IgD-negative memory B cell (primary cell): Measurements from ENCODE around the gene XIRP1. TPM values are rescaled to one million over a fixed set of nuclear protein-coding genes. Genes with fewer than 3 reads are reported as not detected.

Experiments used
- H3K27ac Mint-ChIP-seq, 3 donors: one replicate each; pipeline ENCODE4 v1.8.0; 2020 to 2022; ENCODE audit warnings: mild to moderate bottlenecking in 3 of 3, mixed read lengths in 3 of 3, moderate library complexity in 1 of 3
- H3K27me3 Mint-ChIP-seq: one replicate; pipeline ENCODE4 v1.8.0; 2021; ENCODE audit warnings: mixed read lengths
- H3K36me3 Mint-ChIP-seq: one replicate; pipeline ENCODE4 v1.8.0; 2020; ENCODE audit warnings: mild to moderate bottlenecking, mixed read lengths
- H3K4me1 Mint-ChIP-seq, 3 donors: one replicate each; pipeline ENCODE4 v1.8.0; 2020 to 2022; ENCODE audit warnings: mixed read lengths in 3 of 3, mild to moderate bottlenecking in 1 of 3
- H3K4me3 Mint-ChIP-seq, 4 donors: one replicate each; pipeline ENCODE4 v1.8.0; 2020 to 2022; ENCODE audit warnings: mild to moderate bottlenecking in 4 of 4, mixed read lengths in 4 of 4, moderate library complexity in 3 of 4
- H3K9me3 Mint-ChIP-seq, 3 donors: one replicate each; pipeline ENCODE4 v1.8.0; 2020 to 2021; ENCODE audit warnings: mixed read lengths in 3 of 3, mild to moderate bottlenecking in 1 of 3
- polyA plus RNA-seq: library from polyadenylated mRNA; unstranded; fragments of 300-500 nt; fragmentation: Illumina TruSeq; gene quantifications from one replicate; pipeline ENCODE4 v1.2.3, GENCODE V29; 2021

Gene XIRP1
- polyA plus RNA-seq, 1 donor from 2014 or later, result not detected

DNA sequence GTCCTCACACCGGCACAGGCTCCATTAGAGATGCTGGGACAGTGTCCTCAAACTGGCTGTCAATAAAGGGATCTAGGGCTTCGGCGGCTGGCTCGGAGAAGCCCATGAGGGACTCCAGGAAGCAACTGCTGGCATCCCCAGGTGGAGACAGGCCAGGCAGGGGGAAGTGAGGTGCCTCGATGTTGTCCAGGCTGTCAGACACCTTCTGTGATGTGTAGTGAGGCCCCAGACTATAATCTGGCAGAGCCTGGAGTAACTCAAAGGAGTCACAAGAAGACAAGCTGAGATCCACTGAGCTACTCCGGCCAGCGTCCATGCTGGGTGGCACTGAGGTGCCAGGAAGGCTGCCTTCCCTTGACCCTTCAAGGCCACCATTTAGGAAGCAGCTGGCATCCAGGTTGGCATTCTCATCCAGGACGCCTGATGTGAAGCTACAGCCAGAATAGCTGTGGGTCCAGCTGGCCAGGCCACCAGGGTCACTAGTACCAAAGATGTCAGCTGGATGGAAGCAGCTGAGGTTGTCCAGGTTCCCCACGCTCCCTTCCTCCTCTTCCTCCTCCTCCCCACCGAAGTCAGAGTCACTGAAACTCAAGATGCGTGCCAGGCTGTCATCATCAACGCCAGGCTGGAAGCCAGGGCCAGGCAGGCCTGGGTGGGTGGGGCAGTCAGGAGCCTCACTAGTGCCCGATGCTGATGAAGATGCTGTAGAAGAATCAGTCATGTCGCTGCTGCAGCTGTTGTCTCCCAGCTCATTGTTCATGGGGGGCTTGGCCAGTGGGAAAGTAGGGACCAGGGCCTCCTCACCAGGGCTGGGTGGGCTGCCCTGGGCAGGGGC lies 49.1 kb downstream of the XIRP1 start:
- Mint-ChIP-seq H3K4me3 (peak overlapping the region in 2 of 4 donors; percentile 22 to 59), H3K4me1 (peaks cover 43 to 54% (median 50%) of the 10 kb centered on the region in 3 donors), H3K27ac (peak overlapping the region in 2 of 3 donors; percentile 57 to 97), H3K36me3 (peaks cover 9% of the 10 kb centered on the region), H3K27me3 (peaks cover 3% of the 10 kb centered on the region), H3K9me3 (no peaks in the 10 kb centered on the region)

DNA sequence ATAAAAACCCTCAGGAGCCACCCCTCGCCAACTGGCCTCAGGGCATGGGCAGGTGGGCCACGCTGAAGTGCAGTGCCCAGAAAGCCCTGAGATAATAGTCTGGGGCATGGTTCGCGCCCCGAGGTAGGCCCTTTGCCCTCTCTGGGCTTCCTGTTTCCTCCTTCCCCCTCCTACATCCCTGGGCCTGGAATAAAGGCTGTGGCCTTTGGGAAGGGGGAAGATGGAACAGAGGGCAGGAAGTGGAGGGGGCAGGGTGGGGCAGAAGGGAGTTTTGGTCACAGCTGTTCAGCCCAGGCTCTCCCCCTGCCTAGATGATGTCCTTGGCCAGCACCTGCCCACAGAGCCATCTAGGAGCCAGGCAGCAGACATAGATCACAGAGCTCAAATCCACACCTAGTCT lies 50.3 kb downstream of the XIRP1 start:
- Mint-ChIP-seq H3K4me3 (peak overlapping the region in 1 of 4 donors; percentile 81), H3K36me3 (peaks cover 9% of the 10 kb centered on the region), H3K27ac (peak overlapping the region; percentile 57 to 97 (median 86)), H3K4me1 (peaks cover 32 to 43% (median 42%) of the 10 kb centered on the region in 3 donors), H3K27me3 (peaks cover 2% of the 10 kb centered on the region), H3K9me3 (no peaks in the 10 kb centered on the region)

DNA sequence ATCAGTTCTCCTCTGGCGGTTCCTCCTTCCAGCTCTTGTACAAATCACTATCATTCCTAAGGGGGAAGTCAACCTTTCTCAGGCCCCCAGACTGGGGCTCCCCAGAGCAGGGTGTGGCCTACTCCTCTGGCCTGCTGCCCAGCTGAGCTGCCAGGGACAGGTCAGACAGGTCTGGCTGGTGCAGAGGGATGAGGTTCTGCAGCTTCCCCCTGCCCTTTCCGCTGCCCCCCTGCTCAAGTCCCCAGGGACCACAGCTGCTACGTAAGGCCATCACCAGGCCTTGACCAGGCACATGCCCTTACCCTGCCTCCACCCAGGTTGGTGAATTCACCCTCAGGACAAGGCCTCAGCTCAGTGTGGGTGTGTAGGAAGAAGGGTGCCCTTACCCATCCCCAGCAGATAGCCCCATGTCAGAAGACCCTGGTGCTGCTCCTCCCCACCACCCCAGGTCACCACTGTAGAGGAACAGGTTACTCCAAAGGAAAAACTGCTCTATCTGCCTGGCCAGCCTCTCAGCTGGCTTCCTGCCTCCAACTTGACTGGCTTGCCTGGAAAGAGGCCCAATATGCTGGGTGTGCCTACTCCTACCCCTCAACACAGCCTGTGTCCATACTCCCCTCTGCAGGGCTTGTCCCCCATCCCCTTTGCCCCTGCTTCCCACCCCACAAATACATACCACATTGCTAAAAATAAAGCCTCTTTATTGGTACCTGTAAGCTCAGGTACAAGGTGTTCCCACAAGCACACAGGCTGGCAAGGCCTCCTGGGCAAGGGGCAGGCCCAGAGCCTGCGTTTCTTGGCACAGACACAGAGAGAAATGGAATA lies 51.0 kb downstream of the XIRP1 start:
- Mint-ChIP-seq H3K36me3 (peaks cover 9% of the 10 kb centered on the region), H3K4me1 (peaks cover 32 to 36% (median 35%) of the 10 kb centered on the region in 3 donors), H3K27ac (peak overlapping the region; percentile 55 to 97 (median 69)), H3K4me3 (peak overlapping the region in 3 of 4 donors; percentile 22 to 81 (median 34)), H3K9me3 (no peaks in the 10 kb centered on the region), H3K27me3 (no peaks in the 10 kb centered on the region)

DNA sequence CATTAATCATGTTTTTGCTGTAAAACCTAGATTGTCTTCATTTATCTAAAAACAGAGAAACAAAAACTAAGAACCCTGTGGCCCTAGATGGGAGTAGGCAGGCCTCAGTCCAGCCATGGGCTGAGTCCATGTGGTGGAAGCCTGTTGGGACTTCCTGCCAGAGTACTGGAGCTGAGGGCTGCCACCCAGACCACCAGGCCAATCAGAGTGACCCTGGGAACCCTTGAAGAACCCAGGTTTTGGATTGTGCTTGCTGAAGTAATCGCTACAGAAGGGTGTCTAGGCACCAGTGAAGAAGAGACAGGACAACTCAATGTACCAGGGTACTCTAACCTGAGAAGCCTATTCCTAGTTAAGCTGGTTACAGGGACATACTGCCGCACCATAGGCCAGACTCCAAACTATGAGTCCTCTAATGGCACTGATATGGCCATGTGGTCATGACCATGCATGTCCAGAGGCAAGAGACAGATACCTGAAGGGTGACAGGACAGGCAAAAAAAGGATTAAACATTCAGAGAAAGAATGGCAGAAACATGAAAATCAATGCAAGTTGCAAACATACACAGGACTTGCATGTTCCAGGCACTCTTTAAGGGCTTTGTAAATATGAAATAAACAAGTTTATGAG lies 51.9 kb downstream of the XIRP1 start:
- Mint-ChIP-seq H3K9me3 (no peaks in the 10 kb centered on the region), H3K36me3 (peaks cover 5% of the 10 kb centered on the region), H3K4me1 (peaks cover 23 to 30% (median 27%) of the 10 kb centered on the region in 3 donors), H3K4me3 (peak overlapping the region in 1 of 4 donors; percentile 22), H3K27ac (peak overlapping the region; percentile 14 to 97 (median 69)), H3K27me3 (no peaks in the 10 kb centered on the region)

DNA sequence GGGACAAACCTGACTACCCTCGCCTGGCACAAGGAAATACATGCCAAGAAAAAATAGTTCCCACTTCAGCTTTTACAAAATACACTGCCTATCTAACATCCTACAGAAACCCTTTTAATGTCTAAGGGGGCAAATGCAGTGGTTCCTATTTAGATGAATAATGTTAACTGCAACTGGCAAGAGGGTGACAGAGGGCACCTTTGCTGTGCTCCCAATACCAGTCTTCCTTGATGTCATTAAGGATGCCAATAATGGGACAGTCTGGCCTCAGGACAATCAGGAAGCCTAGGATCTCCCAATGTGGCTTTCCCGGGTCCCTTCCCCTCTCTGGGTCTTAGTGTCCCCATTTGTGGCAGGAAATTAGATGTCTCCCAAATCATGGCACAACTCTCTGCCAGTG lies 53.0 kb downstream of the XIRP1 start:
- Mint-ChIP-seq H3K36me3 (peaks cover 5% of the 10 kb centered on the region), H3K9me3 (no peaks in the 10 kb centered on the region), H3K27me3 (no peaks in the 10 kb centered on the region), H3K4me3 (no peak overlapping the region), H3K27ac (peak overlapping the region in 1 of 3 donors; percentile 80), H3K4me1 (peaks cover 23 to 29% (median 25%) of the 10 kb centered on the region in 3 donors)

GRCh38 chr3:39138804-39139415 lies 53.5 kb downstream of the XIRP1 start:
- H3K4me1 Mint-ChIP-seq, result peaks cover 23 to 28% (median 24%) of the 10 kb centered on the region in 3 donors
- peak overlapping the region in 1 of 4 donors; percentile 29 for H3K4me3 Mint-ChIP-seq
- H3K9me3 Mint-ChIP-seq, result no peaks in the 10 kb centered on the region
- peaks cover 6% of the 10 kb centered on the region for H3K36me3 Mint-ChIP-seq
- no peaks in the 10 kb centered on the region for H3K27me3 Mint-ChIP-seq
- peak overlapping the region in 2 of 3 donors; percentile 61 to 80 for H3K27ac Mint-ChIP-seq

DNA sequence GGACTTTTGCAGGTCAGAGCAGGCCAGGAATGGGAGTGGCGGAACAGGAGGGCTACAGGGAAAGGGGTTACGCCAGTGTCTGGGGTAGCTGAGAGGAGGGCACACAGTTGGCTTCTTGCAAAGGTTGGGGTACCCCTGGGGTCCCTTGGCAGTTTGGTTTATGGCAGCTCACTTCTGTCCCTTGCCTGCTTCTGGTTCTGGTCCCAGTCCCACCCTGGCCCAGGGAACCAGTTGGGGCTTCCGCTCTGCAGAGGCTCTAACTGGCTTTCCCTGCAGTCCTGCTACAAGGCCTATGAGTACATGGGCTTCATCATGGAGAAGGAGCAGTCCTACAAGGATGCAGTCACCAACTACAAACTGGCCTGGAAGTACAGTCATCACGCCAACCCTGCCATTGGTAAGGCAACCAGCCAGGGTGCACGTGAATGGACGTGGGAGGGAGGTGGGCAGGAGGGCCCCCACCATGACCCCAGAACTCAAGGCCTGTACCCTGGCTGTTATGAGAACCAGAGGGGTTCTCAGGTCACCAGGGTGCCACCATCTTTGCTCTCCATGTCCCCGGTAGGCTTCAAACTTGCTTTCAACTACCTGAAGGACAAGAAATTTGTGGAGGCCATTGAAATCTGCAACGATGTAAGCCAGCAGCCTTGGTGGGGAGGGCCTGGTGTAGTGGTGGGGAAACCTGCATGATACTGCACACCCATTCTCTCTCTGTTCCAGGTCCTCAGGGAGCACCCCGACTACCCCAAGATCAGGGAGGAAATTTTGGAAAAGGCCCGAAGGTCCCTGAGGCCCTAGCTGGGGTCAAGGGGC lies 54.2 kb downstream of the XIRP1 start:
- H3K27me3 Mint-ChIP-seq, result no peaks in the 10 kb centered on the region
- peak overlapping the region in 1 of 4 donors; percentile 29 for H3K4me3 Mint-ChIP-seq

GRCh38 chr3:39137435-39137936 lies 54.9 kb downstream of the XIRP1 start:
- H3K27ac Mint-ChIP-seq, result peak overlapping the region in 2 of 3 donors; percentile 35 to 47
- no peaks in the 10 kb centered on the region for H3K27me3 Mint-ChIP-seq
- H3K9me3 Mint-ChIP-seq, result no peaks in the 10 kb centered on the region
- H3K36me3 Mint-ChIP-seq, result peaks cover 8% of the 10 kb centered on the region
- H3K4me3 Mint-ChIP-seq, result no peak overlapping the region
- H3K4me1 Mint-ChIP-seq, result peaks cover 17 to 23% (median 18%) of the 10 kb centered on the region in 3 donors

More for the DNA sequence above, 54.2 kb downstream of the XIRP1 start:
- Mint-ChIP-seq H3K4me1 (peaks cover 22 to 26% (median 23%) of the 10 kb centered on the region in 3 donors), H3K9me3 (no peaks in the 10 kb centered on the region), H3K27ac (peak overlapping the region; percentile 35 to 80 (median 61)), H3K36me3 (peaks cover 8% of the 10 kb centered on the region)

GRCh38 chr3:39136533-39137434 lies 55.6 kb downstream of the XIRP1 start:
- no peaks in the 10 kb centered on the region for H3K27me3 Mint-ChIP-seq
- H3K4me3 Mint-ChIP-seq, result peak overlapping the region in 1 of 4 donors; percentile 13
- H3K27ac Mint-ChIP-seq, result no peak overlapping the region
- peaks cover 8% of the 10 kb centered on the region for H3K36me3 Mint-ChIP-seq
- no peaks in the 10 kb centered on the region for H3K9me3 Mint-ChIP-seq
- H3K4me1 Mint-ChIP-seq, result peaks cover 13 to 21% (median 15%) of the 10 kb centered on the region in 3 donors

- Mint-ChIP-seq H3K4me1 (peaks cover 0 to 9% (median 8%) of the 10 kb centered on the region in 3 donors), H3K27ac (peak overlapping the region in 2 of 3 donors; percentile 19 to 47), H3K36me3 (peaks cover 11% of the 10 kb centered on the region), H3K9me3 (no peaks in the 10 kb centered on the region), H3K4me3 (no peak overlapping the region), H3K27me3 (no peaks in the 10 kb centered on the region)
These were observed 57.1 kb downstream of the XIRP1 start for GRCh38 chr3:39135170-39135805.

DNA sequence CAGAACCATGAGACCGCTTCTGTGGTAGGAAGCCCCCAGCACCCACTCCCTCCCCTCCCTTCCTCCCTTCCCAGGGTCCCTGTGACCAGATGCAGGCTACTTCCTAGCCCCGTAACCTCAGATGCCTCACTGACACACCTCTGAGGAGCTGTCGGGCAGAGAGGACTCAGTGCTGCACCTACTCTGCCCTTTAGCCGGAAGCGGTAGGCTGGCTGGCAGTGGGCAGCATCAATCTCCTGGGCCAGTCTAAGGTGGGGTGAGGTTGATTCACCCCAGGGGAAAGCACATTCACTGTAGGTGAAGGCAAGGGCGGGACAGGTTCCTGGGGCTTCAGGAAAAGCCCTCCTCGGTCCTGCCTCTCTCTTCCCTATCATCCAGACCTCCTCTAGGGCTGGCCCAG lies 58.1 kb downstream of the XIRP1 start:
- Mint-ChIP-seq H3K36me3 (peaks cover 11% of the 10 kb centered on the region), H3K27me3 (no peaks in the 10 kb centered on the region), H3K27ac (no peak overlapping the region), H3K4me1 (peaks cover 0 to 9% (median 8%) of the 10 kb centered on the region in 3 donors), H3K9me3 (no peaks in the 10 kb centered on the region), H3K4me3 (no peak overlapping the region)

DNA sequence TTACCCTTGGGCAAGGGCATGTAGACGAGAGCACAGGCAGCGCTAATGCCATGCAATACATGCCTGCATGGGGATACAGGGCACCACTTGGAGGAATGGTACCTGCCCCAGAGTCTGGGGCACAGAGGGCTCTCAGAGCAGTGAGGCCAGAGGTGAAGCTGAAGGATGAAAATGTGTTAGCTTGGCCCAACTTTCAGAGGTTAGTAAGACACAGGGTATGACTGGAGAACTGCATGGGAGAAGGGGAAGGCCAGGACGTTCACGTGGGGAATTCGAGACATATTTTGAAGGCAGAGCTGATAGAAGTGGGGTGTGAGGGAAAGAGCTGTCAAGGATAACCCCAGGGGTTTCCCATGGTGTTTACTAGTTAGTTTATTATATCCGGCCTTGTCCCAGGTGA lies 58.6 kb downstream of the XIRP1 start:
- H3K27ac Mint-ChIP-seq, result peak overlapping the region in 1 of 3 donors; percentile 43
- no peak overlapping the region for H3K4me3 Mint-ChIP-seq
- H3K9me3 Mint-ChIP-seq, result no peaks in the 10 kb centered on the region
- H3K36me3 Mint-ChIP-seq, result peaks cover 11% of the 10 kb centered on the region
- peaks cover 2 to 9% (median 7%) of the 10 kb centered on the region in 3 donors for H3K4me1 Mint-ChIP-seq
- H3K27me3 Mint-ChIP-seq, result no peaks in the 10 kb centered on the region
